Activated CD8-positive, alpha-beta T cell treated with anti-CD3 and anti-CD28 coated beads for 36 hours (primary cell): ENCODE results near the gene DNAAF8. TPM values are rescaled to one million over a fixed set of nuclear protein-coding genes. Genes with fewer than 3 reads are reported as not detected.
A peak's percentile ranks its signal among the peaks of the same experiment; 100 is the strongest.

ENCODE experiments used
- ATAC-seq: fragments of 200-7000 bp; cut with Tn5 transposase; one replicate; pipeline ENCODE4 v1.10.0; 2021; ENCODE audit warnings: mild to moderate bottlenecking, moderate library complexity
- CTCF ChIA-PET: fragments of 350-600 bp; sonication (Branson Sonifier 250); formaldehyde crosslinking; loops from one replicate; lab custom pipeline; 2021; ENCODE audit warnings: antibody characterized with exemption; lab: Charles Lee
- POLR2A ChIA-PET: fragments of 350-600 bp; sonication (Branson Sonifier 250); formaldehyde crosslinking; loops from one replicate; lab custom pipeline; 2021; ENCODE audit warnings: antibody characterized with exemption; lab: Charles Lee
- DNase-seq: peaks from one replicate; pipeline ENCODE4 v3.0.0-alpha.2; 2020
- H3K27ac Mint-ChIP-seq: one replicate; pipeline ENCODE4 v1.8.0; 2021; ENCODE audit warnings: mild to moderate bottlenecking, mixed read lengths
- H3K27me3 Mint-ChIP-seq: one replicate; pipeline ENCODE4 v1.8.0; 2021; ENCODE audit warnings: mixed read lengths
- H3K36me3 Mint-ChIP-seq: one replicate; pipeline ENCODE4 v1.8.0; 2021; ENCODE audit warnings: low read depth, mixed read lengths
- H3K4me1 Mint-ChIP-seq: one replicate; pipeline ENCODE4 v1.8.0; 2021; ENCODE audit warnings: low read depth, mixed read lengths
- H3K4me3 Mint-ChIP-seq: one replicate; pipeline ENCODE4 v1.8.0; 2021; ENCODE audit warnings: mild to moderate bottlenecking, moderate library complexity, mixed read lengths
- H3K9me3 Mint-ChIP-seq: one replicate; pipeline ENCODE4 v1.8.0; 2021; ENCODE audit warnings: mixed read lengths
- CTCF ChIP-seq: fragments of 200-600 bp; IDR thresholded peaks from one replicate; pipeline ENCODE4 v1.8.0; 2022; ENCODE audit warnings: antibody characterized with exemption, mild to moderate bottlenecking
- intact Hi-C: fragments of 100-400 bp; cut with micrococcal nuclease; formaldehyde crosslinking; loops from one replicate; pipeline ENCODE4 v1.10.0; 2022
- total RNA-seq, 2 experiments: library from RNA; stranded (reverse); gene quantifications; one replicate each; pipeline ENCODE4 v1.2.3, GENCODE V29; 2021

The DNAAF8 gene
- total RNA-seq, 2 experiments from 2014 or later = 0.18 to 0.38 TPM

- ATAC-seq (no peak), DNase-seq (no peak)
- Mint-ChIP-seq H3K27me3 (no peaks in the 10 kb centered on the region), H3K9me3 (no peaks in the 10 kb centered on the region), H3K4me1 (peaks cover 10% of the 10 kb centered on the region), H3K4me3 (no peak overlapping the region), H3K36me3 (no peaks in the 10 kb centered on the region), H3K27ac (no peak overlapping the region)
- ChIA-PET CTCF (interaction anchor here (1.6 kb wide), 1 partner anchor 7 kb away, joined by 6 read pairs; no protein-coding TSS in a partner anchor), POLR2A (no interaction called here)
- TF ChIP-seq CTCF = no peak
- intact Hi-C loops = no loop called here
These were observed 44.3 kb upstream of the DNAAF8 start for GRCh38 chr16:4689864-4690704.

DNA sequence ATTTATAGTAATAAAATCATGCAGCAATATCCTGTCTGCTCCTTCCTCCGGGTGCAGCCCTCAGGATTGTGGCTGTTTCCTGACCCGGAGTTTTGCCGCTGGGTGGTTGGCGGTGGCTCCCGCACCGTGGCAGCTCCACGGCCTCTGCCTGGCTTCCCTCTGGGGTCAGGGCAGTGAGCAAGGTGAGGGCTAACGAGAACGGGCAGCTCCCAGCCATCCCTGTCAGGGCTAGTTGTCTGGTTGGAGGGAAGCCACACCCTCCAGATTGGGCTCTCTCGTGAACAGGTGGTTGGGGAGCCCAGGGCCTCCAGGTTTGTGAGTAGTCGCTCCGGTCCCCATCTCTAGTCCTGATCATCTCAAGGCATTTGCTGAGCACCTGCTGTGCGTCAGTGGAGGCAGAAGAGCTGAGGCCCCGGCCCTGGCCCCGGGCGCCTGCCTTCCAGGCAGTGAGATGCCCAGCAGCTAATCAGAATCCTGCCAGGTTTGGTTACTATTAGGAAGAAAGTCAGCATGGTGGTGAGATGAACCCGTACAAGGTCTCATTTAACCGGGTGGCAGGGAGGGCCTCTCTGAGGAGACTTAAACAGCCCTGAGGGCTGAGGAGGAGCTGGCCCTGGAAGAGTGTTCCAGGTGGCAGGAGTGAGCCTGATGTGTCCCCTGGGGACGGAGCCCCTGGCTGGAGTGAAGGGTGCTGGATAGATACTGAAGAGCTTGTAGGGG is 43.2 kb upstream of the DNAAF8 start:
- CTCF ChIA-PET = interaction anchor here (1.6 kb wide), 1 partner anchor 8 kb away, joined by 6 read pairs; no protein-coding TSS in a partner anchor
- POLR2A ChIA-PET = interaction anchor here (0.7 to 2.0 kb wide), 5 partner anchors 9 to 31 kb away, joined by 3 to 4 read pairs (median 3); no protein-coding TSS in a partner anchor
- intact Hi-C loops = no loop called here
- Mint-ChIP-seq H3K27ac (no peak overlapping the region), H3K36me3 (no peaks in the 10 kb centered on the region), H3K27me3 (no peaks in the 10 kb centered on the region), H3K4me1 (peaks cover 16% of the 10 kb centered on the region), H3K9me3 (no peaks in the 10 kb centered on the region), H3K4me3 (no peak overlapping the region)
- TF ChIP-seq CTCF = no peak
- ATAC-seq (no peak), DNase-seq (no peak)

GRCh38 chr16:4691666-4692412 is 42.5 kb upstream of the DNAAF8 start:
- ATAC-seq = no peak
- Mint-ChIP-seq H3K4me1 (peaks cover 16% of the 10 kb centered on the region), H3K9me3 (no peaks in the 10 kb centered on the region), H3K4me3 (peak overlapping the region; percentile 79), H3K27ac (peak overlapping the region; percentile 70), H3K36me3 (no peaks in the 10 kb centered on the region), H3K27me3 (no peaks in the 10 kb centered on the region)
- DNase-seq = no peak
- intact Hi-C loops = no loop called here
- CTCF ChIA-PET = interaction anchor here (1.4 to 1.6 kb wide), 2 partner anchors 9 kb away, joined by 6 read pairs; no protein-coding TSS in a partner anchor
- POLR2A ChIA-PET = interaction anchor here (0.6 to 2.0 kb wide), 10 partner anchors 8 to 76 kb away, joined by 3 to 4 read pairs (median 4); partner anchors contain the start of gene UBALD1
- TF ChIP-seq CTCF = no peak

DNA sequence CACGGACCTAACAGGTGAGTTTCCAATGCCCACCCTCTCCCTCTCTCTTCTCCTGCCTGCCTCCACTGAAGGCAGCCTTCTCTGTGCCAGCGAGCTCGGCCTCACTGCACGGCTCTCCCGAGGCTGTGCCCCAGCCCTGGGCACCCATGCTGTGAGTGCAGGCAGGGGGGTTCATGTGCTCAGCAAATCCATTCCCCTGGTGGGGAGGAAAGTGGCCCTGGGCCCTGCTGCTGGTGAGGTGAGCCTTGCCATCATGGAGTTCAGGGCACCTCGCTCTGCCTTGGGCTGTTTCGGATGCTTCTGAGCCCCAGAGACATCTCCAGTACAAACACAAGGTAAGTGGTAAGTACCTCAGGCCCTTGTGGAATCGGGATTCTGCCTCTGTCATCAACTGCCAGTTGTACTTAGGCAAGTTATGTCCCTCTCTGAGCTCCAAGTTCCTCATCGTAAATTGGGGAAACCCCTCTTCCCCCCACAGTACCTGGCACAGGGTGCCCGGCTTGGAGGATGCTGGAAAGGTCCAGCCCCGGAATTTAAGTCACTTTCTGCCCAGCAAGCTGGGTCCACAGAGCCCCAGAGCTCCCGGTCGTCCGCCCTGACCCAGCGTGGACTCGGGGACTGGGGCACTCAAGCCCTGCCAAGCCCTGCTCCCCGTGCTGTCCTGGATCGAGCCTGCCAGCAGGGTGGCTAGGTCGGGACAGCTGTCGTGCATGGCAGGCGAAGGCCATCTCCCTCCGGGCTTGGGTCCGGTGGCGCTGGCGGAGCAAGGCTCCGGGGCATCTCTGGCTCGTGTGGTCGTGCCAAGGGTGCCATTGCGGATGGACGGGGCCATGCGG is 41.7 kb upstream of the DNAAF8 start:
- ATAC-seq (peak; percentile 11), DNase-seq (peak; percentile 19)
- peak overlapping the region; percentile 79 for H3K4me3 Mint-ChIP-seq
- no peak for TF ChIP-seq CTCF
- POLR2A ChIA-PET = interaction anchor here (0.6 to 2.0 kb wide), 12 partner anchors 8 to 80 kb away, joined by 3 to 8 read pairs (median 4); partner anchors contain the start of genes ANKS3, DNAAF8 and UBALD1
- peaks cover 16% of the 10 kb centered on the region for H3K4me1 Mint-ChIP-seq
- no peaks in the 10 kb centered on the region for H3K27me3 Mint-ChIP-seq
- peak overlapping the region; percentile 83 for H3K27ac Mint-ChIP-seq
- no peaks in the 10 kb centered on the region for H3K9me3 Mint-ChIP-seq
- CTCF ChIA-PET = interaction anchor here (1.0 to 1.4 kb wide), 2 partner anchors 10 to 76 kb away, joined by 3 to 6 read pairs; no protein-coding TSS in a partner anchor
- H3K36me3 Mint-ChIP-seq = no peaks in the 10 kb centered on the region
- intact Hi-C loops = no loop called here
